ENCODE measurements around the gene SHISA8. TPM values are rescaled to one million over a fixed set of nuclear protein-coding genes. Genes with fewer than 3 reads are reported as not detected.

SHISA8 gene
- total and polyA plus RNA-seq, 10 of the 15 experiments (the other 5 are each of a cell fraction or from before 2014, with no cell fraction given) = 0.06 to 10.1 (median 0.25) TPM

GRCh38 chr22:41920271-41920976 is 5.5 kb upstream of the SHISA8 start (continued):
- TF ChIP-seq MXI1 (IDR thresholded peaks at IDR 0.05; ENCODE audit: low read depth, low read length) (0 out of 2 replicates have a peak, but pooled peaks have one; percentile 27), CREB1 (IDR thresholded peaks at IDR 0.05; ENCODE audit: low read depth) (no peak), ZNF217 (IDR thresholded peaks at IDR 0.05) (peak; percentile 35; the same call in 1 of the 2 replicates), MTA2 (IDR thresholded peaks at IDR 0.05; ENCODE audit: low read depth) (peak; percentile 52; the same call in 1 of the 2 replicates), MAX (IDR thresholded peaks at IDR 0.05; ENCODE audit: low read depth, low read length) (no peak; the same call in 1 of the 2 replicates), ZNF24 (IDR thresholded peaks at IDR 0.05) (no peak), CEBPB (IDR thresholded peaks at IDR 0.05; ENCODE audit: borderline replicate concordance in 1 of 2, low read depth in 2 of 2, low read length in 2 of 2) (no peak)

GRCh38 chr22:41919357-41920224 is 4.7 kb upstream of the SHISA8 start:
- ATAC-seq (peak; percentile 61), DNase-seq (ENCODE audit: low read depth, low spot score) (peak; percentile 71), FAIRE-seq (peak; percentile 91)
- Histone ChIP-seq H3K4me3 (peak overlapping the region; percentile 66), H4K20me1 (ENCODE audit: control insufficient read depth, insufficient read depth) (no peaks in the 10 kb centered on the region), H3K36me3 (ENCODE audit: control insufficient read depth in 2 of 2, insufficient read depth in 2 of 2, low read length in 1 of 2) (0 out of 4 replicates have a peak, but pooled peaks cover 0 to 9% of the 10 kb centered on the region in 2 experiments), H3K79me2 (ENCODE audit: control insufficient read depth, insufficient read depth, low read length) (peaks cover 27% of the 10 kb centered on the region), H2AFZ (ENCODE audit: control insufficient read depth, low read depth, low read length) (peak overlapping the region; percentile 76), H3K27me3 (replicated peaks in 1 of 2; ENCODE audit: control insufficient read depth in 2 of 2, insufficient read depth in 2 of 2, low read length in 1 of 2) (peaks cover 0 to 3% of the 10 kb centered on the region in 2 experiments; a peak in 2 of 4 replicates), H3K9ac (ENCODE audit: control insufficient read depth, insufficient read depth, low read length) (peak overlapping the region; percentile 85), H3K27ac (ENCODE audit: control insufficient read depth, insufficient read depth) (peak overlapping the region; percentile 86), H3K4me2 (ENCODE audit: control insufficient read depth, insufficient read depth) (peak overlapping the region; percentile 97), H3K9me3 (replicated peaks; ENCODE audit: control insufficient read depth, insufficient read depth, low read length) (no peaks in the 10 kb centered on the region), H3K4me1 (ENCODE audit: control insufficient read depth, insufficient read depth, low read length) (peaks cover 72% of the 10 kb centered on the region)
- WGBS (ENCODE audit: insufficient coverage, insufficient replicate concordance, low lambda C conversion rate, missing lambda C conversion rate) = 2% methylated on average over 56 of the region's 62 CpGs
- CTCF ChIA-PET = interaction anchor here (0.8 to 11.0 kb wide), 7 partner anchors 9 to 222 kb away, joined by 3 to 234 read pairs (median 5); partner anchors contain the start of gene SMIM45
- POLR2A ChIA-PET = interaction anchor here (0.6 to 15.3 kb wide), 18 partner anchors 16 to 301 kb away, joined by 3 to 599 read pairs (median 5); partner anchors contain the start of genes CCDC134, CENPM, SMDT1 and SREBF2
- SMC1A ChIA-PET (ENCODE audit: uncharacterized antibody, unreplicated experiment) = interaction anchor here (0.8 to 15.4 kb wide), 7 partner anchors 20 to 87 kb away, joined by 3 to 321 read pairs (median 4); partner anchors contain the start of gene SREBF2
- BruUV-seq (replicated peaks) = no TSS peak
- RAD21 ChIA-PET (ENCODE audit: unreplicated experiment) = interaction anchor here (0.5 to 11.6 kb wide), 8 partner anchors 9 to 301 kb away, joined by 3 to 408 read pairs (median 6); partner anchors contain the start of genes CENPM and SREBF2
- in situ Hi-C loops (cut with MboI) = no loop called here
- intact Hi-C loops (cut with micrococcal nuclease; ENCODE audit: unreplicated experiment) = loop anchor here (1.0 to 5.0 kb wide), 2 partner anchors 21 to 87 kb away; partner anchors contain the start of gene SREBF2
- TF ChIP-seq HDGF (IDR thresholded peaks at IDR 0.05) = no peak; the same call in 1 of the 2 replicates
- TF ChIP-seq NFXL1 (IDR thresholded peaks at IDR 0.05; ENCODE audit: borderline replicate concordance) = no peak
- no peak for TF ChIP-seq IRF5 (IDR thresholded peaks at IDR 0.05; ENCODE audit: borderline replicate concordance)
- no peak for TF ChIP-seq TAF1 (IDR thresholded peaks at IDR 0.05; ENCODE audit: borderline replicate concordance, low read depth, low read length)
- TF ChIP-seq ZBTB33 (IDR thresholded peaks at IDR 0.05) = no peak
- TF ChIP-seq IKZF1 (conservative IDR thresholded peaks at IDR 0.05) = peak; percentile 81
- no peak for TF ChIP-seq ZZZ3 (IDR thresholded peaks at IDR 0.05; ENCODE audit: control insufficient read depth, insufficient read length, low read depth)
- TF ChIP-seq CHD4 (IDR thresholded peaks at IDR 0.05) = no peak
